GM23338 (cell line): Measurements from ENCODE around the gene BCL7C. TPM values are rescaled to one million over a fixed set of nuclear protein-coding genes. Genes with fewer than 3 reads are reported as not detected.

ENCODE experiments used
- CREB1 ChIP-seq: fragments of 250-450 bp; sonication (Bioruptor Pico); IDR thresholded peaks from 2 replicates; pipeline ENCODE4 v1.5.0; 2020; ENCODE audit warnings: low read depth, mild to moderate bottlenecking, moderate library complexity
- ETS1 ChIP-seq: IDR thresholded peaks from 2 replicates; pipeline ENCODE4 v1.6.1; 2016; ENCODE audit warnings: antibody characterized with exemption
- JUNB ChIP-seq: IDR thresholded peaks from one replicate; pipeline ENCODE4 v1.6.1; 2016; ENCODE audit warnings: antibody characterized with exemption; ENCODE audit not compliant: unreplicated experiment
- NANOG ChIP-seq: IDR thresholded peaks from 2 replicates; pipeline ENCODE4 v1.6.1; 2016; ENCODE audit warnings: antibody characterized with exemption, borderline replicate concordance
- REST ChIP-seq: IDR thresholded peaks from one replicate; pipeline ENCODE4 v1.6.1; 2018; ENCODE audit warnings: antibody characterized with exemption; ENCODE audit not compliant: unreplicated experiment
- ZNF462 ChIP-seq: fragments of 250-450 bp; sonication (Bioruptor Pico); IDR thresholded peaks from 2 replicates; pipeline ENCODE4 v1.5.0; 2020; ENCODE audit warnings: mild to moderate bottlenecking, moderate library complexity
- polyA plus RNA-seq: library from polyadenylated mRNA; unstranded; fragments of >200 nt; fragmentation: Nextera tagmentation; extraction: Ambion mirVana; gene quantifications from 2 replicates; pipeline ENCODE4 v1.2.1, GENCODE V29; 2016
- total RNA-seq: library from RNA; depleted of rRNA; stranded (reverse); fragments of >200 nt; shearing (Covaris generic); gene quantifications from 2 replicates; pipeline ENCODE4 v1.2.3, GENCODE V29; 2014

Gene BCL7C
- total and polyA plus RNA-seq, 2 experiments from 2014 or later = 17.5 to 22.1 TPM

GRCh38 chr16:30921459-30921747 lies 27.5 kb upstream of the BCL7C start (continued):
- TF ChIP-seq ZNF462 (CRISPR knock-in tag) (no peak), CREB1 (CRISPR knock-in tag) (no peak), JUNB (no peak), REST (no peak), ETS1 (no peak), NANOG (no peak)
